Osteoblast (primary cell): ENCODE data around the gene STK32C. TPM values are rescaled to one million over a fixed set of nuclear protein-coding genes. Genes with fewer than 3 reads are reported as not detected.
A peak's percentile ranks its signal among the peaks of the same experiment; 100 is the strongest.

Source experiments
- DNase-seq: peaks from one replicate; pipeline ENCODE4 v3.0.0; 2011; ENCODE audit warnings: low spot score, mixed read lengths; ENCODE audit not compliant: insufficient read length; ENCODE audit errors: missing footprints
- H2AFZ ChIP-seq: 2 replicates; pipeline ENCODE4 v1.6.0; 2011; ENCODE audit warnings: mild to moderate bottlenecking, low read length
- H3K27ac ChIP-seq: 2 replicates; pipeline ENCODE4 v1.5.1; 2011; ENCODE audit warnings: mild to moderate bottlenecking, low read depth, low read length, moderate library complexity
- H3K27me3 ChIP-seq: 2 replicates; pipeline ENCODE4 v1.6.0; 2012; ENCODE audit warnings: mild to moderate bottlenecking, control low read depth, inconsistent platforms, low read length, moderate library complexity; ENCODE audit not compliant: insufficient read depth
- H3K36me3 ChIP-seq: 2 replicates; pipeline ENCODE4 v1.5.1; 2011; ENCODE audit warnings: mild to moderate bottlenecking, low read length, control low read depth, moderate library complexity; ENCODE audit not compliant: insufficient read depth
- H3K4me1 ChIP-seq: 2 replicates; pipeline ENCODE4 v1.5.1; 2011; ENCODE audit warnings: mild to moderate bottlenecking, low read length, control low read depth, moderate library complexity; ENCODE audit not compliant: insufficient read depth
- H3K4me2 ChIP-seq: 2 replicates; pipeline ENCODE4 v1.6.0; 2011; ENCODE audit warnings: mild to moderate bottlenecking, low read length; ENCODE audit not compliant: insufficient read depth
- H3K4me3 ChIP-seq: fragments of 200-600 bp; sonication (generic); 3 replicates; pipeline ENCODE4 v1.5.1; 2012; ENCODE audit warnings: mild to moderate bottlenecking, low read length, inconsistent platforms; ENCODE audit not compliant: insufficient read depth
- H3K79me2 ChIP-seq: 2 replicates; pipeline ENCODE4 v1.6.0; 2012; ENCODE audit warnings: mild to moderate bottlenecking, low read length, control low read depth, inconsistent platforms; ENCODE audit not compliant: insufficient read depth
- H3K9me3 ChIP-seq: 2 replicates; pipeline ENCODE4 v1.5.1; 2011; ENCODE audit warnings: low read depth, low read length, control low read depth
- H4K20me1 ChIP-seq: 2 replicates; pipeline ENCODE4 v1.6.0; 2012; ENCODE audit warnings: mild to moderate bottlenecking, low read length, control low read depth; ENCODE audit not compliant: insufficient read depth
- total RNA-seq: library from RNA; depleted of rRNA; stranded (reverse); fragments of >200 nt; gene quantifications from 2 replicates; pipeline ENCODE4 v1.2.3, GENCODE V29; 2012
- TF ChIP-seq, protein P1 (sequence below): IDR thresholded peaks from 2 replicates; pipeline ENCODE4 v1.5.1; 2011; ENCODE audit warnings: mild to moderate bottlenecking, low read depth, low read length, moderate library complexity; ENCODE audit errors: extremely low read depth

The STK32C gene
- total RNA-seq, 1 donor, result 14.5 TPM

DNA sequence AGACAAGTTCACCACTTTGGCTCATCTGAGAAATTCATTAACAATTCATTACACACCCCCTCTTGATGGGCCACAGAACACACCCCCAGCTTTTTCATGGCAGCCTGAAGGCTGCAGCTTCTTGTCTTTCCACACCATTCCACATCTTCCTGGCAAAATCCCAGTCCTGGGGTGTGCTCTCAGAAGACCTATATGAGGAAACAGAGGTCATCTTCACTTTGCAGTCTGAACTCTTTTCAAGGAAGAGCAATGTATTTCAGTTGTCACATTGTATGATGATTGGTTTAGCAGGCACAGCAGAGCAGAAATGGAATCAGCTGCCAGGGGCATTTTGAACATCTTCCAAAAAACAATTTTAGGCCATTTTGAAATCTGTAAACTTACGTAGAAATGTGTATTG is 16.4 kb upstream of the STK32C start:
- Histone ChIP-seq H2AFZ (no peak overlapping the region), H3K4me3 (no peak overlapping the region), H3K36me3 (peaks cover 5% of the 10 kb centered on the region), H3K27ac (no peak overlapping the region), H3K79me2 (peaks cover 35% of the 10 kb centered on the region), H3K9me3 (no peaks in the 10 kb centered on the region), H3K4me1 (peaks cover 34% of the 10 kb centered on the region), H4K20me1 (peaks cover 6% of the 10 kb centered on the region), H3K27me3 (no peaks in the 10 kb centered on the region), H3K4me2 (no peak overlapping the region)
- no peak for DNase-seq
- TF ChIP-seq, protein P1, sequence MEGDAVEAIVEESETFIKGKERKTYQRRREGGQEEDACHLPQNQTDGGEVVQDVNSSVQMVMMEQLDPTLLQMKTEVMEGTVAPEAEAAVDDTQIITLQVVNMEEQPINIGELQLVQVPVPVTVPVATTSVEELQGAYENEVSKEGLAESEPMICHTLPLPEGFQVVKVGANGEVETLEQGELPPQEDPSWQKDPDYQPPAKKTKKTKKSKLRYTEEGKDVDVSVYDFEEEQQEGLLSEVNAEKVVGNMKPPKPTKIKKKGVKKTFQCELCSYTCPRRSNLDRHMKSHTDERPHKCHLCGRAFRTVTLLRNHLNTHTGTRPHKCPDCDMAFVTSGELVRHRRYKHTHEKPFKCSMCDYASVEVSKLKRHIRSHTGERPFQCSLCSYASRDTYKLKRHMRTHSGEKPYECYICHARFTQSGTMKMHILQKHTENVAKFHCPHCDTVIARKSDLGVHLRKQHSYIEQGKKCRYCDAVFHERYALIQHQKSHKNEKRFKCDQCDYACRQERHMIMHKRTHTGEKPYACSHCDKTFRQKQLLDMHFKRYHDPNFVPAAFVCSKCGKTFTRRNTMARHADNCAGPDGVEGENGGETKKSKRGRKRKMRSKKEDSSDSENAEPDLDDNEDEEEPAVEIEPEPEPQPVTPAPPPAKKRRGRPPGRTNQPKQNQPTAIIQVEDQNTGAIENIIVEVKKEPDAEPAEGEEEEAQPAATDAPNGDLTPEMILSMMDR, result no peak

DNA sequence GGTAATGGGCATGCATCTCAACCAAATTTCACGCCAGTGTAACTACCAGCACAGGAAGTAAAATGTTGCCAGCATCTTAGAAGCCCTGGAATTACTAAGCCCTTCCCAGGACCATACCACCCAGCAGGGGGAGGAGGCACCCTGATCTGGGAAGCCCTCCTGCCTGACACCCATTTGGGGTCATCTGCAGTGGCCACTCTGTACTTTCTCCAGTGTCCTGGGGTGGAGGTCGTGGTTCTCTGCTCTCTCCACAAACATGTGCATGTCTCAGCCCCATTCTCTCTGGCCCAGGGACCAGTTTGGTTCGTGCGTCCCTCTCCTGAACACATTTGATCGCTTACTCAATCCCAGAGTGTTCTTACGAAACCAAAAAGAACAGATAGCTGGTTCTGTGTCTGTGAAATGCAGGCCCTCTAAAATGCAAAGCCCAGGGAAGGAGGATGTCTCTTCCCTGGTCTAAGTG is 14.9 kb upstream of the STK32C start:
- no peaks in the 10 kb centered on the region for H4K20me1 ChIP-seq
- TF ChIP-seq, protein P1, result peak; percentile 35
- H3K27ac ChIP-seq, result peak overlapping the region; percentile 70
- peaks cover 36% of the 10 kb centered on the region for H3K4me1 ChIP-seq
- H3K36me3 ChIP-seq, result peaks cover 5% of the 10 kb centered on the region
- DNase-seq, result no peak
- H3K4me2 ChIP-seq, result peak overlapping the region; percentile 59
- H2AFZ ChIP-seq, result peak overlapping the region; percentile 76
- H3K9me3 ChIP-seq, result no peaks in the 10 kb centered on the region
- no peaks in the 10 kb centered on the region for H3K27me3 ChIP-seq
- peak overlapping the region; percentile 42 for H3K4me3 ChIP-seq
- peaks cover 19% of the 10 kb centered on the region for H3K79me2 ChIP-seq

DNA sequence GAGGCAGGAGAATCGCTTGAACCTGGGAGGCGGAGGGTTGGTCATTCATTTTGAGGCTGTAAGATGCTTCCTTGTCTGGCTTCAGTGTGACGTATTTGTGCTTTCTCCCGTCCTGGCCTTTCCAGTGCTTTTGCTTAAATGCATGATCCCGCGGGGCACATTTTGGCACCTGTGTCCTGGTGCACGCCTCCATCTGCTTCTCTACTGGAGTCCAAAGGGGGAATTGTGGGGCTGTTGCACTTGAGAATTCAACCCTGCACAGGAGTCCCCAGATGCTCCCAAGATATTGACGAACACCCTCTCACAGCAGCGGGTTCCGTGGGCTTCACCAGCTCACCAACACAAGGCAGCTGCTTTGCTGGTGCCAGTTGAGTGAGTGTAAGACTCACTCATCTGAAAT is 14.0 kb upstream of the STK32C start:
- no peaks in the 10 kb centered on the region for H3K9me3 ChIP-seq
- H3K4me2 ChIP-seq, result no peak overlapping the region
- no peaks in the 10 kb centered on the region for H3K27me3 ChIP-seq
- H3K36me3 ChIP-seq, result peaks cover 5% of the 10 kb centered on the region
- no peak overlapping the region for H3K4me3 ChIP-seq
- H3K4me1 ChIP-seq, result peaks cover 36% of the 10 kb centered on the region
- TF ChIP-seq, protein P1, result no peak
- no peak overlapping the region for H3K27ac ChIP-seq
- DNase-seq, result no peak
- no peak overlapping the region for H2AFZ ChIP-seq
- no peaks in the 10 kb centered on the region for H4K20me1 ChIP-seq
- H3K79me2 ChIP-seq, result peaks cover 14% of the 10 kb centered on the region

DNA sequence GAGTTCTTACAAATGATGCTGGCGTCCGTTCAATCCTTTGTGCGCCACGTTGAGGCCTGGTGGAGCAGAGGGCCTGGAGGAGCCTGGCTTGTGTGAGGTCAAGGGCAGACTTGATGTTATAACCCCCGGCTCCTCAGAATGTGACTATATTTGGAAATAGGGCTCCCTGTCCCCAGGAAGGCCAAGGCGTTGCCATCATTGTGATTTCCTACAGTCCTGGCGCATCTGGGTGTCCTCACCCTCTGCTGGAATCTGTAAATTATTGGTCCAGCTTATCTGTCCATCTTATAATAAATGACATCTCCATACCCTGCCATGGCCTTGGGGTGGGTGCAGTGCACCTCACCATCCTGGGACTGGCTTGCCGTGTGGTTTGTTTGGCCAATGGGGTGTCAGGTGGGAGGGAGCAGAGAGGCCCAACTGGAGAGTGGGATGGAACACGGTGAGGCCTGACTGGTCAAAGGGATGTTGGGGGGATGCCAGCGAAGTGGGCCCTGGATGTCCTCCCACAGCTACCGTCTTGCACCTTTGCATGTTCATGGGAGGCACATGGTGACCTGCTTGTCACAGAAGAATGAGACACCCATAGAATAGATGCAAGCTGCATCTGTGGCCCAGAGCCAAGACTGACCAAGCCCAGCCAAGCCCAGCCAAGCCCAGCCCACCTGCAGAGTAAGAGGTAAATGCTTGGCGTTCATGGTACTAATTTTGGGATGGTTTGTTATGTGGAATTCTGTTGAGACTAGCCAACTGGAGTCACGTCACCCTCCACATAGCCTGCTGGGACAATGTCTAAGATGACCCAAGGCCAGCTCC is 13.1 kb upstream of the STK32C start:
- Histone ChIP-seq H3K4me1 (peaks cover 36% of the 10 kb centered on the region), H4K20me1 (no peaks in the 10 kb centered on the region), H3K4me2 (peak overlapping the region; percentile 73), H2AFZ (peak overlapping the region; percentile 71), H3K27me3 (no peaks in the 10 kb centered on the region), H3K36me3 (peaks cover under 1% of the 10 kb centered on the region), H3K4me3 (no peak overlapping the region), H3K79me2 (peaks cover 5% of the 10 kb centered on the region), H3K27ac (peak overlapping the region; percentile 89), H3K9me3 (no peaks in the 10 kb centered on the region)
- no peak for DNase-seq
- TF ChIP-seq, protein P1, result no peak
